GM18858 (cell line): ENCODE data around the gene ADGRL3.

Source experiments
- ATAC-seq: cut with Tn5 transposase; IDR thresholded peaks from one replicate; pipeline ENCODE4 v1.9.1; 2021; ENCODE audit not compliant: unreplicated experiment

The ADGRL3 gene

GRCh38 chr4:61275241-61275640, 75.1 kb downstream of the ADGRL3 start:
- no peak for ATAC-seq

- no peak for ATAC-seq
Measured at GRCh38 chr4:61276029-61276428, 75.9 kb downstream of the ADGRL3 start.

- ATAC-seq: no peak
Measured at GRCh38 chr4:61277785-61278760, 77.9 kb downstream of the ADGRL3 start.

- ATAC-seq: no peak
Measured at GRCh38 chr4:61292322-61292721, 92.2 kb downstream of the ADGRL3 start.

- no peak for ATAC-seq
Measured at GRCh38 chr4:61293707-61294400, 93.7 kb downstream of the ADGRL3 start.

- ATAC-seq: no peak
Measured at GRCh38 chr4:61294936-61295335, 94.8 kb downstream of the ADGRL3 start.

- no peak for ATAC-seq
Measured at GRCh38 chr4:61296144-61296543, 96.0 kb downstream of the ADGRL3 start.

GRCh38 chr4:61298178-61298740, 98.1 kb downstream of the ADGRL3 start:
- no peak for ATAC-seq

GRCh38 chr4:61299316-61299715, 99.2 kb downstream of the ADGRL3 start:
- no peak for ATAC-seq

GRCh38 chr4:61300266-61300844, 100.2 kb downstream of the ADGRL3 start:
- ATAC-seq: no peak

- no peak for ATAC-seq
Measured at GRCh38 chr4:61301271-61301670, 101.1 kb downstream of the ADGRL3 start.

GRCh38 chr4:61308033-61308432, 107.9 kb downstream of the ADGRL3 start:
- no peak for ATAC-seq

GRCh38 chr4:61309616-61310015, 109.5 kb downstream of the ADGRL3 start:
- ATAC-seq: no peak

GRCh38 chr4:61312526-61312925, 112.4 kb downstream of the ADGRL3 start:
- no peak for ATAC-seq

GRCh38 chr4:61318431-61318830, 118.3 kb downstream of the ADGRL3 start:
- no peak for ATAC-seq

- no peak for ATAC-seq
Measured at GRCh38 chr4:61319156-61319555, 119.0 kb downstream of the ADGRL3 start.

GRCh38 chr4:61320154-61320553, 120.0 kb downstream of the ADGRL3 start:
- ATAC-seq: no peak

- no peak for ATAC-seq
Measured at GRCh38 chr4:61320631-61321030, 120.5 kb downstream of the ADGRL3 start.

GRCh38 chr4:61332693-61333092, 132.6 kb downstream of the ADGRL3 start:
- ATAC-seq: no peak

- no peak for ATAC-seq
Measured at GRCh38 chr4:61333490-61333889, 133.4 kb downstream of the ADGRL3 start.

- ATAC-seq: no peak
Measured at GRCh38 chr4:61335241-61335763, 135.2 kb downstream of the ADGRL3 start.
